HG03097 (cell line): Measurements from ENCODE around the gene RTN4RL2.

Experiments
- ATAC-seq: cut with Tn5 transposase; IDR thresholded peaks from one replicate; pipeline ENCODE4 v1.9.1; 2021; ENCODE audit not compliant: unreplicated experiment, low FRiP score

The RTN4RL2 gene

DNA sequence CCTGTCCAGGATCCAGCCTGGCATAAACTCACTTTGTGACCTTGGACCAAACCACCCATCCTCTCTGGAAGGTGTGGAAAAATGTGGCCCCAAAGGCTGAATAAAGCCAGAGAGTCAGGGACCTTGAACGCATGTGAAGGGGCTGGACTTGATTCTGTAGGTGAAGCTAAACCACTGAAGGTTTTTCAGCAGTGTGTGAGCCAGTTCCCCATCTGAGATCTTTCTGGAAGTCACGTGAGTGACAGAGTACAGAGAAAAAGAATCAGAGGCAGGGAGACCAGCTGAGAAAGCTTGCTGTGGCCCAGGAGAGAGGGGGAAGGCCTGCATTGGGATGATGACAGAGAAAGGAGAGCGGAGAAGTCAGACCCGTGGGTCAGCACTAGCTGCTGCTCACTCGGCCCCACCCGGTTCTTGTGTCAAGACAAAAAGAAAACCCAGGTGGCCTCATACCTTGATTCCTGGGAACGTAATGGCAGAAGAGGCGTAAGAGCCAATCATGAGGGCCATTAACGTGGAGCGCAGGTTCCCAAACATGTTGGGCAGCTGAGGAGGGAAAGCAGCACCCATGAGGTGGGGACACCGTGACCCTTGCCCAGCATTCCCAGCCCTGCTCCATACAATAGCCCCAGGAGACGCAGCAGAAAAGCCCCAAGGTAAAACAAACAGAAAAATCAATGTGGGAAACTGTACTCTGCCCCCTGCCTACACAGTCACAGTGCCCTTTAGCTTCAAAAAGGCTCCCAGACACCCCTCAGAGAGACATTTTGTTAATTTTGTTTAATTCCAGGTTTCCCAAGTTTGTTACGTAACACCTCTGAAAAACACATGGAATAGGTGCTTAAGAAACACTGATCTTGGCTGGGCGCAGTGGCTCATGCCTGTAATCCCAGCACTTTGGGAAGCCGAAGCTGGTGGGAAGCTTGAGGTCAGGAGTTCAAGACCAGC is 37.2 kb downstream of the RTN4RL2 start:
- ATAC-seq: no peak

DNA sequence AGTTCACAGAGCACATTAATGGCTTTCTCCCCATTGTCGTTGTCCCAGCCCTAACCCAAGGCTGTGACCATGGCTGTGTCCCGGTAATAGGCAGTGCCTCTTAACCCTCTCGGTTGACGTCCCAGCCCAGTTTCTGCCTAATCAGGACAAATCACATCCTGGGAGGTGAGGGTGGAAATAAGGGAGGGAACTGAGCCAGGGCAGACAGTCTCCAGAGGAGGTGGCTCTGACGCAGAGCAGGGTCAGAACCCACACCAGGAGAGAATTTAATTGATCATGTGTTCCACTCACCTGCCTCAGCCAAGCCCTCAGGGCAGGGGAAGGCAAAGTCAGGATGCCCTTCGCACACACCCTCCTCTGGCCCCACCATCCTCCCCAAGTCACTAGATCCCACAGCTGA is 38.2 kb downstream of the RTN4RL2 start:
- no peak for ATAC-seq

DNA sequence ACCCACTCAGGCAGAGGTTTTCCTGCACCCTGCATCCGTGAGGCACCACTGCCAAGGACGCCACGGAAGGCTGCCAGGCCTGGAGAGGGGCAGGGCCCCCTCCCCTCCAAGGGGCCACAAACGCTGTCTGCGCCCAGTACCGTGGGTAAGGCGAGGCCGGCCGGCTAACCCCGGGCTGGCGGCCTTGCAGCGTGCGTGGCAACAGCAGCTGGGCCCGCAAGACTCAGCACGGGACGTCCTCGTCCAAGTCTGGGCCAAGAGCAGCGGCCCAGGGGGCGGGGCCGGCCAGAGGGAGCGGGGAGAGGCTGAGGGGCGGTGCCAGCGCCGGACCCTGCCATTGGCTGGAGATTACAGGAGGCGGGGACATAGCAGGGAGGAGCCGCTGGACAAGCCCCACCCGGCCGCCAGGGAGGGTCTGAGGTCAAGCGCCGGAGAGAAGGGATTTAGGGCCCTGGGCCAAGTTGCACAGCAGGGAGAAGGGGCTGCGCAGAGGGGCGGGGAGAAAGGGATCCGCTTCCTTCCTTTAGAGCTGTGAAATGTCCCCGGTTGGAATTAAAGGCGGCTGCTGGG is 39.2 kb downstream of the RTN4RL2 start:
- ATAC-seq: peak; percentile 99

DNA sequence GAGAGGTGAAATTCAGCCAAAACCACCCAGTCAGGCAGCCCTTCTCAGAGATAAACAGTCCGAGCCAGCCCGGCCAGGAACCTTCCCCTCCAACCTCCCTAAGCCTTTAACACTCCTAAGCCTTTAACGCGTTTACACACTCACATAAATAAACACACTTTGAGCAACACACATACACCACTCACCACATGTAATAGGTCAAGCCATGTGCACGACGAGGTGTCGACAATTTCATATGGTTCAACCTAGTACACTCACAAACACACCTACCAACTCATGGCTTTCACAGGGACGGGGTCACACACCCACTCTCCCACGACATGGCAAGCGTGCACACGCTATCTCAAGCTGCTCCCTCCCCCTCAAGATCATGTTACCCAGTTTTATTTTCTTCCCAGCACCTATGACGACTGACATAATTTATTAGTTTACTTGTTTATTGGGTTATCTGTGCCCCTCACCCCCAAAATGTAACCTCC is 39.7 kb downstream of the RTN4RL2 start:
- no peak for ATAC-seq

DNA sequence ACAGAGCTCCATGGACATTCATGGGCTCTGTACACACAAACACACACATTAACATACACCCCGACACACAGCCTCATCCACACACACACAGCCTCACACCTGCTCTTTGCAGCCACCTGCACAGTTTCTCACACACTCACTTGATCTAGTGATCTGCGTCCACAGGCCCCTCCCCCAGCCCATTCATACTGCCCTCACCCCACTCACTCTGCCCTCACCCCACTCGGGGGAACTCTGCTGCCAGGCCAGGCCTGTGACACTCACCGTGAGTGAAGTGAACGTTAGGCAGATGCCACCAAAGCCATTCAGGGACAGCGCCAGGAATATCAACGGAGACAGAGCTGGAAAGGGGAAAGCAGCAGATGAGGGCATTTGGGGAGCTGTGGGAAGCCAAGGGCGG is 40.2 kb downstream of the RTN4RL2 start:
- ATAC-seq: no peak

DNA sequence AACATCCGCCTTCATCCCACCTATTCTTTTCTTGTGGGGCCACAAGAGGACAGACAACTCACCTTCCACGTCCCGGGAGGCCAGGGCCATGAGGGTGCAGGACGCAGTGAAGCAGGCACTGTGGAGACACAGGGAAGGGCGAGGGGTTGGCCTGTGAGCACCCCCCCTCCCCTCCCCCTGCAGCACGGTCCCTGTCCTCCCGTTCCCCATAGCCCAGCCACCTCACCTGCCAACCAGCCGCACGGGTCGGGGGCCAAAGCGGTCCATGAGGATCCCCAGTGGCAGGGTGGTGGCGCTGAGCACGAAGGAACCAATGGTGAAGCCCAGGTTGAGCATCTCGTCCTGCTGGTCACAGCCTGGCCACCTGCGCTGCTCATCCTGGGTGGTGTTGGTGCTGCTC is 40.6 kb downstream of the RTN4RL2 start:
- ATAC-seq: no peak

- no peak for ATAC-seq
Observed at GRCh38 chr11:57501953-57502352, 41.6 kb downstream of the RTN4RL2 start.

DNA sequence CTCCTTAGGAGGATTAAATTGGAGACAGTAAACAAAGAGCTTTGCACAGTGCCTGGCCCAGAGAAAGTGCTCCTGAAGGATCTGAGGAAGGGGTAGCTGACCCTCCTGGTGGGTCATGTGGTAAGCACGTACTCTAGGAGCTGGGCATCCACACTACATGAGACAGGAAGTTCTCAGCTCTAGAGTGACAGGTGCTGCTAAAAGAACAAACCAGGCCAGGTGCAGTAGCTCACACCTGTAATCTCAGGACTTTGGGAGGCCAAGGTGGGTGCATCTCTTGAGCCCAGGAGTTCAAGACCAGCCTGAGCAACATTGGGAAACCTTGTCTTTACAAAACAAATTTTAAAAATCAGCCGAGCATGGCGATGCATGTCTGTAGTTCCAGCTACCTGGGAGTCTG is 42.0 kb downstream of the RTN4RL2 start:
- no peak for ATAC-seq

DNA sequence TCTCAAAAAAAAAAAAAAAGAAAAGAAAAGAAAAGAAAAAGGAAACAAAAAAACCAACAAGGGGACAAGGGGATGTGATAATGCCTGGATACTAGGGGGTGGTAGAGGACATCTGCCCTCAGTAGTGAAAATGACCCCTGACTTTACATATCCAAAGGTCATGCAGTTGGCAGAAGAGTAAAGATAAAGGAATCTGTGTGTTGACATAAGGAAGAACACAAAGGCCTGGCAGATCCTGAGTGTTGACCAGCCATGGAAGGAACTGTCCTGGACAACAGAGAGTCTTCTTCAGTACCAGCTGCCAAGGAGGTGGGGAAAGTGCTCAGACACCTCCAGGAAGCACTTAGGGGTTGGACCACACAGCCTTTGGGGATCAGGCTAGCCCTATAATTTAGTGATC is 42.5 kb downstream of the RTN4RL2 start:
- ATAC-seq: no peak

DNA sequence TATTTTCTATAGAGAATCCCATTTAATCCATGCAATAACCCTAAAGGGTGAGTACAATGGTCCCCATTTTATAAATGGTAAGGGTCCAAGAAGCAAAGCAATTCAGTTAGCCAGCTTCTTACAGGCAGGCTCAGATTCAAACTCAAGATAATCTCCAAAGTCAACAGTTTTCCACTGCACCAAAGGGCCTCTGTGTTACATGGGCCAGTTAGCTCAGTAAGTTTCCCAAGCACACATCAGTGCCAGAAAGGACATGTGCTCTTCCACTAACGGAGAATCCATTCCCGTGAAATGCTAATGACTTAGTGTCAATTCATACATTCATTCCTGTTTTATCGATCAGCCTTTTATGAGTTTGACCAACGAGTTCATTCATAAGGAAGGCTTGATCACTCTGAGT is 44.2 kb downstream of the RTN4RL2 start:
- ATAC-seq: no peak

DNA sequence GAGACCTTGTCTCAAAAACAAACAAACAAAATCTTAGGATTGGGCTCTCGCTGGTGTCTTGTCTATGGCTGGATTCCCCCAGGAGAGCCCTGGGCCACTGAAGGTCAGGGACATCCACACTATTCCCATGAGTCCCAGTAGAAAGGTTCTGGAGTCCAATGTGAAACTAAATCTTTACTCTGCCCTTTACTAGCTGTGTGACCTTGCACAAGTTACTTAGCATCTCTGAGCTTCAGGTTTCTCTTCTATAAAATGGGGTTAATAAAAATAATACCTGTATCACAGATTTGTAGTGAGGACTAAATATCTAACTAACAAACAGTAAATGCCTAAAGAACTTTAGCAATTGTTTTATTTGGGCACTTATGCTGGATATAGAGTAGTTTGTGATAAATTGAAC is 46.2 kb downstream of the RTN4RL2 start:
- ATAC-seq: no peak

DNA sequence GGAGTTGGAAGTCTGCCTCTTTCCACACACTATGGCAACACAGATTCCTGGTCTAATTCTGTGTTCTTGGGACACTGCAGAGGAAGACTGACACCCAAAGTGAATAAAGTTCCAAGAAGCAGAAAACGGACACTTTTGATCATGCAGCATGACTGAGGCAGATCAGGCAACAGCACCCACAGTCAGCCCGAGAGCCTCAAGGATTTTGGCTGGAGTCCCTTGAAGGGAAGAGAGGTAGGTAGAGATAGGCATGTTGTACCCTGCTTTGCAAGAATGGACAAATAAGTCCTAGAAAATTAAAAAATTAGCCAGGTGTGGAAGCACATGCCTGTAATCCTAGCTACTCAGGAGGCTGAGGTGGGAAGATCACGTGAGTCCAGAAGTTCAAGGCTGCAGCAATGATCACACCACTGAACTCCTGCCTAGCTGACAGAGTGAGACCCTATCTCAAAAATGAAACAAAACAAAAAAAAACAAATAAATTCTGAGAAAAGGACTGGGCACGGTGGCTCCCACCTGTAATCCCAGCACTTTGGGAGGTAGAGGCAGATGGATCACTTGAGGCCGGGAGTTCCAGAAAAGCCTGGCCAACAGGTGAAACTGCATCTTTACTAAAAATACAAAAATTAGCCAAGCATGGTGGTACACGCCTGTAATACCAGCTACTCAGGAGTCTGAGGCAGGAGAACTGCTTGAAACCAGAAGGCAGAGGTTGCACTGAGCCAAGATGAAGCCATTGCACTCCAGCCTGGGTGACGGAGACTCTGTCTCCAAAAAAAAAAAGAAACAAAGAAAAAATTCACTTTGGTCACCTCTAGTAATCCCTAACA is 48.2 kb downstream of the RTN4RL2 start:
- no peak for ATAC-seq

DNA sequence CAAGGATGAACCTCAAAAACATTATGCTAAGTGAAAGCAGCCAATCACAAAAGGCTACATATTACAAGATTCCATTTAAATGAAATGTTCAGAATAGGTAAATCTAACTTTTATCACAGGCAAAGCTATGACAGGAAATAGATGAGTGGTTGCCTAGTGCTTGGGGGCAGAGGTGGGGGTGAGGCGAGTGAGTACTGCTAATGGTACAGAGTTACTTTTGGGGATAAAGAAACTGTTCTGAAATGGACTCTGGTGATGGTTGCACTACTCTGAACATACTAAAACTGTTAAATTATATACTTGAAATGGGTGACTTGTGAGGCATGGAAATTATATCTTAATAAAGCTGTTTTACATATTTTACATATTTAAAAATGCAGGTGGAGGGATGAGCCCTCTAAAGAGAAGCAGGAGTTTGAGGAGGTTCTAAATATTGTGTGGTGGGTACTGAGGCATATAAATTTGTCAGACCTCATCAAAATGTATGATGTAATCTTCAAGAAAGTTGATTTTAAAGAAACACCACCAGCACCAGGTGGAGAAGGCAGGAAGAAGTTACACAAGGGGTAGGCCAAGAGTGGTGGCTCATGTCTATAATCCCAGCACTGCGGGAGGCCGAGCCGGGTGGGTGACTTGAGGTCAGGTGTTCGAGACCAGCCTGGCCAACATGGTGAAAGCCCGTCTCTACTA is 51.6 kb downstream of the RTN4RL2 start:
- ATAC-seq: no peak

DNA sequence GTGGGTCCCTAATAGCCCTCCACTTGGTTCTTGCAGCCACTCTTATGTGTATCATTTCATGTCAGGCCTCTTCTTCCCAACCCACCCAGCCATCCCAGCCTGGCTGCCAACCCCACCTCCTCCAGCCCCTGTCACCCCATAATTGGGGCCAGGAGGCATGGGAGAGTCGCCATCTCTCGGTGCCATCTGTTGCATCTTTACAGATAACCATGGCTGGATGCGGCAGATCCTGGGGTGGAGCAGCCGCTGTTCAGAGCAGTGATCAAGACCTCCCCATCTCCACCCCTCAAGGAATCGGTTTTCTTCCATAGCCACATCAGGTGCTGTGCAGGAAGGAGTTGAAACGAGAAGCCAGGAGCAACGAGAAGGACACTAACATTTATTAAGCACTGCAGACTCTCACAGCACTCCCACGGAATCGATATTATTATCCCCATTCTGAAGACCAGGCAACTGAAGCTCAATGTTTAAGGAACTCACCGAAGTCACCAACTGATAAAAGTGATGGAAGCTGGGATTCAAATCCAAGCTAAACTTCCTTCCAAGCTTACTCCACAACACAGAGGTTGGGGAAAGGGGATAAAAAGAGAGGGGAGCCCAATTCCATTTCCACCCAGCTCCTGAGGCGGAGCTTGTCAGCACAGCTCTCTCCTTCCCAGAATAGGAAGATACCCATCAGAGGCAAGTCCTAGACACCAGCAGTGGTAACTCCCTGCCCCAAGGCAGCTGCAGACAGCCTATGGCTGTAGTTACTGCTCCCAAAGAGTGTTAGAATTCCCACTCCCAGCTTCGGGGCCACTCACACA is 52.5 kb downstream of the RTN4RL2 start:
- ATAC-seq: no peak

DNA sequence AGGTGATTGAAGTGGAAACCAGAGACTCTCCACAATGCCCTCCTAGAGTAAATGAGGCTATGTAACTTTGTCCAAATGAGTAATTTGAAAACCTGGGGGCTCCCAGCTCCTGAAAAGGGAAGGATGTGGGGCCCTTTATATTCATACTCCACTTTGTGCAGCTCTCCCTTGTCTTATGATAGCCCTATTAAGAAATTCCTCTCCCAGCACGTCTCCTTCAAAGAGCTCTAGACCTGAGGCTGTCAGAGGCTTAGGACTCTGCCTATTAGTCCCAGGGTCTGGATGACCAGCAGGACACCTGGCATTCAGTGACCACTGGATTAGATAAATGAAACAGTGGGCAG is 53.1 kb downstream of the RTN4RL2 start:
- ATAC-seq: no peak

DNA sequence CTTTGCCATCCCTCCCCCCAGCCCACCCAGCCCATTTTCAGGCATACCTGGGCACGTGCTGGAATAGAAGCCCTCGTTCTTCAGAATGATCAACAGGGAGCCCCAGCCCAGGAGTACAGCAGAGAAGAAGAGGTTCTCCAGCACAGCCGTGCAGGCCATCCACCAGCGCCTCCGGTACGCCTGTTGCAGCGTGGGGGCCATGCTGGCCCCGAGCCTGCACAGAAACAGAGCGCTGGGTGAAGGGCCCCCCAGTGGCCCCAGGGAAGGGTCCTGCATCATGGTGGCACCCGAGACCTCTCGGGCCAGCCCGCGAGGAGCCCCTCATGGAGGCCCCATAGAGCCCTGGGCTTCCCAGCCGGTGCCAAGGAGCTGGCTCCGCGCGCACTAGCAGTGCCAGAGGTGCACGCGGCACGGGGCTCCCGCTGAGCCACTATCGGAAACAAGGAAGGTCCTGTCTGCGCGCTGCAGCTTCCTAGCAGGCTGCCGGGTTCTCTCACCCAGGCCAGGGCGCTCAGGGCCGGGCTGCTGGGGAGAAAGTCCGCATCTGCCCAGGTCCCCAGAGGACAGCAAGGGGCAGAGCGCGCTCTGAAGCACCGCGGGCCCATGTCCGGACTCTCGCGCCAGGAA is 53.7 kb downstream of the RTN4RL2 start:
- ATAC-seq: no peak

DNA sequence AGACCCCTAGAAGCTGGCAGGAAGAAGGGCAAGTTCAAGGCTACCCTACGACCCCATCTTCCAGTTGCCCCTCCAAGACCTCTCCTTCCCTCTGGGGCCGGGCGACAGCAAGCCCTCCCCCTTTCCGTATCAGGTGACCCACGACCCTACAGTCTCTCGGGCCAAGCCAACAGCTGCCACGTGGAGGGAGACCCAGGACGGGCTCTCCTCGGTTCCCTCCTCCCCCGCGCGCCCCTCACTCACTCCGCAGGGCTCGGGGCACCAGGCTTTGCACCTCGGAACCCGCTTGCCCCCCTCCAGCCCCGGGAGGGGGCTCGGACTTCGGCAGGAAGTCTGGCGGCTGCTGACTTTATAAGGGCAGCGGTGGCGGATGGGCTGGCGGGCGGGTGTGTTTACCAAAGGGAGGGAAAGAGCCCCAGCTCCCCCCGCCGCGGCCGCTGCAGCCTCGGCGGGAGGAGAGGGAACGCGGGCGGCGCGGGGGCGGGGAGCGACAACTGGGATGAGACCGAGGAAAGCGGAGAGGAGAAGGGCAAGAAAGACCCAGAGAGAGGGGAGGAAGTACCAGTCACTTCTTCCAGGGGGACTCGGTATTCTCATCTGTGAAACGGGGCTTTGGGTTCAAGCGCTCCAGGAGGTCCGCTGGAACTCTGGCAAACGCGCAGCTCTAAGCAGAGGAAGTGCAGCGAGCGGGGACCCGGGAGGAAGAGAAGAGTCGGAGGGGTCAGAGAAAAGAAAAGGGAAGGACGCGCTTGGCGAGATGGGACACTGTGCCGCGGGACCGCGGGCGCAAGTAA is 54.4 kb downstream of the RTN4RL2 start:
- no peak for ATAC-seq

GRCh38 chr11:57515332-57516060 is 55.2 kb downstream of the RTN4RL2 start, which contains the start of gene SLC43A1:
SLC43A1 (minus strand) TSS chr11:57515702; CDS start chr11:57514111, 1,591 bp downstream.
- ATAC-seq: no peak
